GM23338 (cell line): ENCODE data around the gene JMJD1C.

ENCODE experiments used
- CREB1 ChIP-seq: fragments of 250-450 bp; sonication (Bioruptor Pico); IDR thresholded peaks from 2 replicates; pipeline ENCODE4 v1.5.0; 2020; ENCODE audit warnings: low read depth, mild to moderate bottlenecking, moderate library complexity
- EZH2 ChIP-seq: fragments of 200-600 bp; sonication (generic); IDR thresholded peaks from one replicate; pipeline ENCODE4 v1.8.0; 2017; ENCODE audit warnings: antibody characterized with exemption, mild to moderate bottlenecking, low read depth; ENCODE audit not compliant: unreplicated experiment
- EZH2phosphoT487 ChIP-seq: fragments of 200-600 bp; sonication (generic); IDR thresholded peaks from one replicate; pipeline ENCODE4 v1.8.1; 2018; ENCODE audit warnings: antibody characterized with exemption; ENCODE audit not compliant: unreplicated experiment
- NANOG ChIP-seq: IDR thresholded peaks from 2 replicates; pipeline ENCODE4 v1.6.1; 2016; ENCODE audit warnings: antibody characterized with exemption, borderline replicate concordance
- POLR2AphosphoS5 ChIP-seq: IDR thresholded peaks from 2 replicates; pipeline ENCODE4 v1.6.1; 2016; ENCODE audit warnings: antibody characterized with exemption, low read depth
- STAT1 ChIP-seq: IDR thresholded peaks from one replicate; pipeline ENCODE4 v1.6.1; 2016; ENCODE audit warnings: antibody characterized with exemption; ENCODE audit not compliant: unreplicated experiment
- TF ChIP-seq, protein P1 (sequence below), 2 experiments: fragments of 200-600 bp in 1 of 2; sonication (generic) in 1 of 2; conservative IDR thresholded peaks; 2 replicates each; pipeline versions ENCODE4 v1.5.1 to v1.6.1; 2016 to 2017; ENCODE audit warnings: antibody characterized with exemption in 2 of 2, low read depth in 2 of 2, mild to moderate bottlenecking in 2 of 2, moderate library complexity in 1 of 2
- TF ChIP-seq, protein P2 (sequence below): IDR thresholded peaks from one replicate; pipeline ENCODE4 v1.6.1; 2018; ENCODE audit warnings: antibody characterized with exemption; ENCODE audit not compliant: unreplicated experiment

GRCh38 chr10:63175534-63175933 is 290.2 kb downstream of the JMJD1C start:
- TF ChIP-seq, protein P1, sequence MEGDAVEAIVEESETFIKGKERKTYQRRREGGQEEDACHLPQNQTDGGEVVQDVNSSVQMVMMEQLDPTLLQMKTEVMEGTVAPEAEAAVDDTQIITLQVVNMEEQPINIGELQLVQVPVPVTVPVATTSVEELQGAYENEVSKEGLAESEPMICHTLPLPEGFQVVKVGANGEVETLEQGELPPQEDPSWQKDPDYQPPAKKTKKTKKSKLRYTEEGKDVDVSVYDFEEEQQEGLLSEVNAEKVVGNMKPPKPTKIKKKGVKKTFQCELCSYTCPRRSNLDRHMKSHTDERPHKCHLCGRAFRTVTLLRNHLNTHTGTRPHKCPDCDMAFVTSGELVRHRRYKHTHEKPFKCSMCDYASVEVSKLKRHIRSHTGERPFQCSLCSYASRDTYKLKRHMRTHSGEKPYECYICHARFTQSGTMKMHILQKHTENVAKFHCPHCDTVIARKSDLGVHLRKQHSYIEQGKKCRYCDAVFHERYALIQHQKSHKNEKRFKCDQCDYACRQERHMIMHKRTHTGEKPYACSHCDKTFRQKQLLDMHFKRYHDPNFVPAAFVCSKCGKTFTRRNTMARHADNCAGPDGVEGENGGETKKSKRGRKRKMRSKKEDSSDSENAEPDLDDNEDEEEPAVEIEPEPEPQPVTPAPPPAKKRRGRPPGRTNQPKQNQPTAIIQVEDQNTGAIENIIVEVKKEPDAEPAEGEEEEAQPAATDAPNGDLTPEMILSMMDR (conservative IDR thresholded peaks at IDR 0.05; ENCODE audit: low read depth in 2 of 2): peak in 1 of 2 experiments; percentile 9; a peak in 1 of 4 replicates
- TF ChIP-seq EZH2phosphoT487 (no peak), CREB1 (no peak), NANOG (no peak), EZH2 (no peak), POLR2AphosphoS5 (no peak), STAT1 (no peak)
- TF ChIP-seq, protein P2, sequence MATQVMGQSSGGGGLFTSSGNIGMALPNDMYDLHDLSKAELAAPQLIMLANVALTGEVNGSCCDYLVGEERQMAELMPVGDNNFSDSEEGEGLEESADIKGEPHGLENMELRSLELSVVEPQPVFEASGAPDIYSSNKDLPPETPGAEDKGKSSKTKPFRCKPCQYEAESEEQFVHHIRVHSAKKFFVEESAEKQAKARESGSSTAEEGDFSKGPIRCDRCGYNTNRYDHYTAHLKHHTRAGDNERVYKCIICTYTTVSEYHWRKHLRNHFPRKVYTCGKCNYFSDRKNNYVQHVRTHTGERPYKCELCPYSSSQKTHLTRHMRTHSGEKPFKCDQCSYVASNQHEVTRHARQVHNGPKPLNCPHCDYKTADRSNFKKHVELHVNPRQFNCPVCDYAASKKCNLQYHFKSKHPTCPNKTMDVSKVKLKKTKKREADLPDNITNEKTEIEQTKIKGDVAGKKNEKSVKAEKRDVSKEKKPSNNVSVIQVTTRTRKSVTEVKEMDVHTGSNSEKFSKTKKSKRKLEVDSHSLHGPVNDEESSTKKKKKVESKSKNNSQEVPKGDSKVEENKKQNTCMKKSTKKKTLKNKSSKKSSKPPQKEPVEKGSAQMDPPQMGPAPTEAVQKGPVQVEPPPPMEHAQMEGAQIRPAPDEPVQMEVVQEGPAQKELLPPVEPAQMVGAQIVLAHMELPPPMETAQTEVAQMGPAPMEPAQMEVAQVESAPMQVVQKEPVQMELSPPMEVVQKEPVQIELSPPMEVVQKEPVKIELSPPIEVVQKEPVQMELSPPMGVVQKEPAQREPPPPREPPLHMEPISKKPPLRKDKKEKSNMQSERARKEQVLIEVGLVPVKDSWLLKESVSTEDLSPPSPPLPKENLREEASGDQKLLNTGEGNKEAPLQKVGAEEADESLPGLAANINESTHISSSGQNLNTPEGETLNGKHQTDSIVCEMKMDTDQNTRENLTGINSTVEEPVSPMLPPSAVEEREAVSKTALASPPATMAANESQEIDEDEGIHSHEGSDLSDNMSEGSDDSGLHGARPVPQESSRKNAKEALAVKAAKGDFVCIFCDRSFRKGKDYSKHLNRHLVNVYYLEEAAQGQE: no peak
